Measurements from ENCODE around the gene MED22.

The MED22 gene

GRCh38 chr9:133375724-133376654 lies 28.1 kb upstream of the MED22 start, which contains the start of the genes STKLD1 and SURF4:
STKLD1 (plus strand) TSS chr9:133376366; CDS start chr9:133376474, 108 bp downstream.
SURF4 (minus strand) TSS chr9:133376060; CDS start chr9:133375969, 91 bp downstream.
- peak; percentile 42 to 62 for DNase-seq

GRCh38 chr9:133375116-133375723 lies 27.3 kb upstream of the MED22 start:
- DNase-seq: no peak

- DNase-seq: no peak
Measured at GRCh38 chr9:133374612-133375115, 26.7 kb upstream of the MED22 start.

- DNase-seq: no peak
Measured at GRCh38 chr9:133372144-133372543, 24.2 kb upstream of the MED22 start.

GRCh38 chr9:133371261-133371711 lies 23.4 kb upstream of the MED22 start:
- DNase-seq: no peak

GRCh38 chr9:133370685-133371084 lies 22.8 kb upstream of the MED22 start:
- no peak for DNase-seq

- DNase-seq: no peak
Measured at GRCh38 chr9:133369933-133370332, 22.0 kb upstream of the MED22 start.

GRCh38 chr9:133369422-133369821 lies 21.5 kb upstream of the MED22 start:
- DNase-seq: no peak

- DNase-seq: no peak
Measured at GRCh38 chr9:133368249-133368881, 20.4 kb upstream of the MED22 start.

GRCh38 chr9:133367778-133368177 lies 19.8 kb upstream of the MED22 start:
- DNase-seq: no peak

GRCh38 chr9:133367221-133367620 lies 19.3 kb upstream of the MED22 start:
- no peak for DNase-seq

GRCh38 chr9:133366435-133366834 lies 18.5 kb upstream of the MED22 start:
- DNase-seq: no peak

- DNase-seq: no peak
Measured at GRCh38 chr9:133362359-133363044, 14.6 kb upstream of the MED22 start.

- no peak for DNase-seq
Measured at GRCh38 chr9:133361507-133362092, 13.7 kb upstream of the MED22 start.

GRCh38 chr9:133360400-133361393 lies 12.8 kb upstream of the MED22 start:
- DNase-seq: no peak

- no peak for DNase-seq
Measured at GRCh38 chr9:133359399-133360175, 11.7 kb upstream of the MED22 start.

- DNase-seq: no peak
Measured at GRCh38 chr9:133357656-133358055, 9.7 kb upstream of the MED22 start.

GRCh38 chr9:133356391-133357091 lies 8.6 kb upstream of the MED22 start, which contains the start of the genes SURF1 and SURF2:
SURF1 (minus strand) TSS chr9:133356487; CDS start chr9:133356453, 34 bp downstream.
SURF2 (plus strand) TSS chr9:133356550; CDS start chr9:133356593, 43 bp downstream.
- peak in 1 of 2 experiments; percentile 20 for DNase-seq

- no peak for DNase-seq
Measured at GRCh38 chr9:133355881-133356357, 8.0 kb upstream of the MED22 start.

Data from cerebellar nuclear complex (tissue), 1 donor.